H9 (cell line): Measurements from ENCODE around the gene P3H2. TPM values are rescaled to one million over a fixed set of nuclear protein-coding genes. Genes with fewer than 3 reads are reported as not detected.

ENCODE experiments used
- DNase-seq: peaks from one replicate; pipeline ENCODE4 v3.0.0-alpha.2; 2017
- H2AFZ ChIP-seq: one replicate; pipeline ENCODE4 v1.6.1; 2013; ENCODE audit warnings: mild to moderate bottlenecking, low read length, control low read depth, moderate library complexity
- H2AK5ac ChIP-seq: 2 replicates; pipeline ENCODE4 v1.6.1; 2013; ENCODE audit warnings: low read length, control low read depth, mixed read lengths; ENCODE audit not compliant: insufficient read length
- H2BK120ac ChIP-seq: one replicate; pipeline ENCODE4 v1.6.1; 2013; ENCODE audit warnings: low read depth, mild to moderate bottlenecking, low read length, control low read depth, inconsistent platforms; ENCODE audit not compliant: poor library complexity, severe bottlenecking
- H2BK12ac ChIP-seq: 2 replicates; pipeline ENCODE4 v1.6.1; 2013; ENCODE audit warnings: low read length, control low read depth, mixed read lengths, low read depth; ENCODE audit not compliant: insufficient read length
- H2BK15ac ChIP-seq: 2 replicates; pipeline ENCODE4 v1.6.1; 2013; ENCODE audit warnings: low read depth, low read length, control low read depth
- H2BK20ac ChIP-seq: one replicate; pipeline ENCODE4 v1.6.1; 2013; ENCODE audit warnings: low read depth, mild to moderate bottlenecking, low read length, control low read depth, inconsistent platforms; ENCODE audit not compliant: poor library complexity, severe bottlenecking
- H2BK5ac ChIP-seq: 2 replicates; pipeline ENCODE4 v1.6.1; 2013; ENCODE audit warnings: low read length, control low read depth, mixed read lengths; ENCODE audit not compliant: insufficient read length
- H3K14ac ChIP-seq: 2 replicates; pipeline ENCODE4 v1.6.1; 2013; ENCODE audit warnings: low read length, control low read depth; ENCODE audit not compliant: insufficient read depth
- H3K18ac ChIP-seq: 2 replicates; pipeline ENCODE4 v1.6.1; 2013; ENCODE audit warnings: low read depth, mild to moderate bottlenecking, mixed read lengths, low read length, control low read depth; ENCODE audit not compliant: insufficient read length
- H3K23ac ChIP-seq: 2 replicates; pipeline ENCODE4 v1.6.1; 2013; ENCODE audit warnings: low read length, control low read depth, mixed read lengths, low read depth; ENCODE audit not compliant: insufficient read length
- H3K23me2 ChIP-seq: 2 replicates; pipeline ENCODE4 v1.6.1; 2013; ENCODE audit warnings: low read depth, mild to moderate bottlenecking, mixed read lengths, low read length, control low read depth; ENCODE audit not compliant: insufficient read length, poor library complexity, severe bottlenecking
- H3K27ac ChIP-seq: 2 replicates; pipeline ENCODE4 v1.5.1; 2013; ENCODE audit warnings: low read length, control low read depth, mixed read lengths, low read depth; ENCODE audit not compliant: insufficient read length
- H3K27me3 ChIP-seq: 2 replicates; pipeline ENCODE4 v1.6.1; 2013; ENCODE audit warnings: low read length, control low read depth, inconsistent platforms; ENCODE audit not compliant: insufficient read depth
- H3K4ac ChIP-seq: 2 replicates; pipeline ENCODE4 v1.6.1; 2013; ENCODE audit warnings: low read depth, mild to moderate bottlenecking, control low read depth, inconsistent platforms, low read length, moderate library complexity
- H3K4me1 ChIP-seq: 2 replicates; pipeline ENCODE4 v1.6.1; 2013; ENCODE audit warnings: low read length, control low read depth, inconsistent platforms; ENCODE audit not compliant: insufficient read depth
- H3K4me2 ChIP-seq: 2 replicates; pipeline ENCODE4 v1.6.1; 2013; ENCODE audit warnings: low read length, control low read depth, mixed read lengths; ENCODE audit not compliant: insufficient read length, insufficient read depth
- H3K56ac ChIP-seq: 2 replicates; pipeline ENCODE4 v1.6.1; 2013; ENCODE audit warnings: low read depth, mild to moderate bottlenecking, mixed read lengths, low read length, control low read depth; ENCODE audit not compliant: insufficient read length
- H3K79me1 ChIP-seq: 2 replicates; pipeline ENCODE4 v1.6.1; 2013; ENCODE audit warnings: low read depth, mild to moderate bottlenecking, moderate library complexity, low read length, control low read depth, inconsistent platforms; ENCODE audit not compliant: insufficient read depth, poor library complexity, severe bottlenecking
- H3K79me2 ChIP-seq: 2 replicates; pipeline ENCODE4 v1.6.1; 2013; ENCODE audit warnings: low read length, control low read depth, inconsistent platforms; ENCODE audit not compliant: insufficient read depth
- H3K9ac ChIP-seq: 2 replicates; pipeline ENCODE4 v1.6.1; 2013; ENCODE audit warnings: low read length, control low read depth, mixed read lengths; ENCODE audit not compliant: insufficient read length; ENCODE audit errors: extremely low read depth
- H3K9me3 ChIP-seq: one replicate; pipeline ENCODE4 v1.6.1; 2013; ENCODE audit warnings: low read depth, low read length, inconsistent platforms; ENCODE audit not compliant: control insufficient read depth
- H3T11ph ChIP-seq: one replicate; pipeline ENCODE4 v1.6.1; 2013; ENCODE audit warnings: mild to moderate bottlenecking, low read length, control low read depth, inconsistent platforms
- H4K20me1 ChIP-seq: one replicate; pipeline ENCODE4 v1.6.1; 2013; ENCODE audit not compliant: control insufficient read depth, insufficient read length, insufficient read depth
- H4K5ac ChIP-seq: 2 replicates; pipeline ENCODE4 v1.6.1; 2013; ENCODE audit warnings: low read depth, mild to moderate bottlenecking, mixed read lengths, low read length, control low read depth; ENCODE audit not compliant: insufficient read length
- H4K8ac ChIP-seq: replicated peaks from 2 replicates; pipeline ENCODE4 v1.6.1; 2013; ENCODE audit warnings: low read length, control low read depth, mixed read lengths, low read depth; ENCODE audit not compliant: insufficient read length
- H4K91ac ChIP-seq: 2 replicates; pipeline ENCODE4 v1.6.1; 2013; ENCODE audit warnings: low read depth, mild to moderate bottlenecking, moderate library complexity, mixed read lengths, low read length, control low read depth; ENCODE audit not compliant: insufficient read length
- H3K27ac Mint-ChIP-seq, 3 experiments: 2 replicates in 2 of 3; 3 replicates in 1 of 3; pipeline ENCODE4 v1.8.0; 2020 to 2021; ENCODE audit warnings: mixed read lengths in 3 of 3, mild to moderate bottlenecking in 1 of 3, moderate library complexity in 1 of 3
- H3K27me3 Mint-ChIP-seq: 2 replicates; pipeline ENCODE4 v1.8.0; 2021; ENCODE audit warnings: low read depth, mild to moderate bottlenecking, moderate library complexity, mixed read lengths
- H3K36me3 Mint-ChIP-seq, 3 experiments: 2 replicates in 2 of 3; 3 replicates in 1 of 3; pipeline ENCODE4 v1.8.0; 2020 to 2021; ENCODE audit warnings: low read depth in 3 of 3, mixed read lengths in 3 of 3; ENCODE audit not compliant: insufficient read depth in 1 of 3
- H3K4me1 Mint-ChIP-seq, 2 experiments: 2 replicates each; pipeline ENCODE4 v1.8.0; 2020; ENCODE audit warnings: mixed read lengths in 2 of 2
- H3K4me3 Mint-ChIP-seq, 2 experiments: 2 replicates in 1 of 2; 3 replicates in 1 of 2; pipeline ENCODE4 v1.8.0; 2020 to 2021; ENCODE audit warnings: mild to moderate bottlenecking in 2 of 2, mixed read lengths in 2 of 2, moderate library complexity in 1 of 2
- H3K9me3 Mint-ChIP-seq, 2 experiments: 2 replicates in 1 of 2; 3 replicates in 1 of 2; pipeline ENCODE4 v1.8.0; 2020; ENCODE audit warnings: mild to moderate bottlenecking in 2 of 2, mixed read lengths in 2 of 2, moderate library complexity in 1 of 2
- WGBS: extraction: QIAGEN DNeasy Blood & Tissue Kit; methylation state at CpG from one replicate; pipeline ENCODE4 v1.1.7; 2013; ENCODE audit warnings: missing lambda C conversion rate, low lambda C conversion rate, mixed read lengths; ENCODE audit not compliant: insufficient read length; ENCODE audit errors: extremely low coverage; 5-methylcytosine and 5-hydroxymethylcytosine counted together
- total RNA-seq: library from RNA; stranded (reverse); gene quantifications from 2 replicates; pipeline ENCODE4 v1.2.1, GENCODE V29; 2021
- TF ChIP-seq, protein P1 (sequence below): fragments of 200-600 bp; sonication (generic); conservative IDR thresholded peaks from 3 replicates; pipeline ENCODE4 v1.8.0; 2021; ENCODE audit warnings: antibody characterized with exemption, mild to moderate bottlenecking

Gene P3H2
- total RNA-seq, 1 experiment from 2014 or later: 41.5 TPM

GRCh38 chr3:190169243-190169642 lies 48.5 kb upstream of the P3H2 start:
- no peaks in the 10 kb centered on the region for H3K9me3 ChIP-seq
- no peak overlapping the region for H3K4me2 ChIP-seq

More at GRCh38 chr3:190169243-190169642, 48.5 kb upstream of the P3H2 start:
- Histone ChIP-seq H2AK5ac (no peak overlapping the region), H4K91ac (no peak overlapping the region), H3K23me2 (no peaks in the 10 kb centered on the region), H3T11ph (no peak overlapping the region), H3K4me1 (no peaks in the 10 kb centered on the region; the same call in 1 of the 2 replicates), H3K56ac (no peak overlapping the region), H3K14ac (no peak overlapping the region), H2AFZ (no peak overlapping the region), H3K27me3 (no peaks in the 10 kb centered on the region), H3K4ac (no peak overlapping the region), H3K79me1 (no peaks in the 10 kb centered on the region), H3K18ac (no peak overlapping the region), H2BK12ac (no peak overlapping the region), H2BK15ac (no peak overlapping the region), H2BK5ac (no peak overlapping the region), H3K23ac (no peak overlapping the region), H4K20me1 (no peaks in the 10 kb centered on the region), H2BK120ac (no peak overlapping the region), H3K9ac (no peak overlapping the region), H4K8ac (no peak overlapping the region), H2BK20ac (no peak overlapping the region), H3K27ac (no peak overlapping the region), H4K5ac (no peak overlapping the region), H3K79me2 (no peaks in the 10 kb centered on the region)
- Mint-ChIP-seq H3K27ac (no peak overlapping the region), H3K4me3 (no peak overlapping the region), H3K9me3 (no peaks in the 10 kb centered on the region; a peak in 2 of 5 replicates), H3K36me3 (no peaks in the 10 kb centered on the region; a peak in 1 of 7 replicates), H3K27me3 (no peaks in the 10 kb centered on the region), H3K4me1 (peaks cover 18 to 28% of the 10 kb centered on the region in 2 experiments)
- TF ChIP-seq, protein P1, sequence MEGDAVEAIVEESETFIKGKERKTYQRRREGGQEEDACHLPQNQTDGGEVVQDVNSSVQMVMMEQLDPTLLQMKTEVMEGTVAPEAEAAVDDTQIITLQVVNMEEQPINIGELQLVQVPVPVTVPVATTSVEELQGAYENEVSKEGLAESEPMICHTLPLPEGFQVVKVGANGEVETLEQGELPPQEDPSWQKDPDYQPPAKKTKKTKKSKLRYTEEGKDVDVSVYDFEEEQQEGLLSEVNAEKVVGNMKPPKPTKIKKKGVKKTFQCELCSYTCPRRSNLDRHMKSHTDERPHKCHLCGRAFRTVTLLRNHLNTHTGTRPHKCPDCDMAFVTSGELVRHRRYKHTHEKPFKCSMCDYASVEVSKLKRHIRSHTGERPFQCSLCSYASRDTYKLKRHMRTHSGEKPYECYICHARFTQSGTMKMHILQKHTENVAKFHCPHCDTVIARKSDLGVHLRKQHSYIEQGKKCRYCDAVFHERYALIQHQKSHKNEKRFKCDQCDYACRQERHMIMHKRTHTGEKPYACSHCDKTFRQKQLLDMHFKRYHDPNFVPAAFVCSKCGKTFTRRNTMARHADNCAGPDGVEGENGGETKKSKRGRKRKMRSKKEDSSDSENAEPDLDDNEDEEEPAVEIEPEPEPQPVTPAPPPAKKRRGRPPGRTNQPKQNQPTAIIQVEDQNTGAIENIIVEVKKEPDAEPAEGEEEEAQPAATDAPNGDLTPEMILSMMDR: no peak
- no CpG with 5 or more reads among the region's 4 CpGs for WGBS
- no peak for DNase-seq
